ENCODE results near the gene EP400.
"Not testable (repeated sequence)": the region's sequence is repeated elsewhere in the genome, so short reads cannot be mapped to it uniquely, and the experiment has no call there.

EP400 gene

DNA sequence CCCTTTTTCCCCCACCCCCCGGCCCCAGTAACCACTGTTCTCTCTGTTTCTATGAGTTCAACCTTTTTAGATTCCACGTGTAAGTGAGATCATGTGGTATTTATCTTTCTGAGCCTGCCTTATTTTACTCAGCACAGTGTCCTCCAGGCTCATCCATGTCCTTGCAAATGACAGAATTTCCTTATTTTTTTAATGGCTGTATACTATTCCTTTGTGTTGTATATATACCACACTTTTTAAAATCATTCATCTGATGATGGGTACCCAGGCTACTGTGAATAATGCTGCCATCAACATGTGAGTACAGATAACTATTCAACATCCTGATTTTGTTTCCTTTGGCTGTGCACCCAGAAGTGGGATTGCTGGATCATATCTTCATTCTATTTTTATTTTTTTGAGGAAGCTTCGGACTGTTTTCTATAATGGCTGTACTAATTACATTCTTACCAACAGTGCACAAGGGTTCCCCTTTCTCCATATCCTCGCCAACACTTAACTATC, 139.7 kb downstream of the EP400 start:
- DNase-seq (ENCODE audit: low read depth in 2 of 2) = no peak

DNA sequence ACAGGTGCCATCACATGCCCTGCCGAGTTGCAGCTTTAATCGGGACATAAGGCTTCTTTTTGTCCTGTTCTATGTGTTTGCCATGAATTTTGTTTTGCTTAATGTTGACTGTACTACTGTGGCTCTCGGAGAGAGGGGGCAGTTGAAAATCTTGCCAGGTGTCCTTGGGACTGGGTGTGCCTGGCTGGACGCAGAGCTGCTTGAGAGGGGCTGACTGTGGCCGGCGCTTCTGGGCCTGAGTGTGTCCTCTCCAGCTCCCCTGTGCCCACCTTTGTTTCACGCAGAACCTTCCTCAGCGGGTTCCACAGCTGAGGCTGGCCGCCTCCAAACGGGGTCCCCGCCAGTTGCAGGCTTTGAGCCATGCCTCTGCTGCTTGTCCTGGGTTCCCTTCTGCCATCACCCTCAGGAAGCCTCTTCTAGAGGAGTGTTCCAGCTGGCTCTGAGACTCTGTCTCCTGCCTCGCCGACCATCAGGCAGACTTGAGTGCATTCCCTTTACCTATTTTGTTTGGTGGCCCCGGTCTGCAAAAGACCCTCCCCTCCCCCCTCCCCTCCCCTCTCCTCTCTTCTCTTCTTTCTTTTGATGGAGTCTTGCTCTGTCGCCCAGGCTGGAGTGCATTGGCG, 144.6 kb downstream of the EP400 start:
- no peak for DNase-seq (ENCODE audit: low read depth in 2 of 2)

DNA sequence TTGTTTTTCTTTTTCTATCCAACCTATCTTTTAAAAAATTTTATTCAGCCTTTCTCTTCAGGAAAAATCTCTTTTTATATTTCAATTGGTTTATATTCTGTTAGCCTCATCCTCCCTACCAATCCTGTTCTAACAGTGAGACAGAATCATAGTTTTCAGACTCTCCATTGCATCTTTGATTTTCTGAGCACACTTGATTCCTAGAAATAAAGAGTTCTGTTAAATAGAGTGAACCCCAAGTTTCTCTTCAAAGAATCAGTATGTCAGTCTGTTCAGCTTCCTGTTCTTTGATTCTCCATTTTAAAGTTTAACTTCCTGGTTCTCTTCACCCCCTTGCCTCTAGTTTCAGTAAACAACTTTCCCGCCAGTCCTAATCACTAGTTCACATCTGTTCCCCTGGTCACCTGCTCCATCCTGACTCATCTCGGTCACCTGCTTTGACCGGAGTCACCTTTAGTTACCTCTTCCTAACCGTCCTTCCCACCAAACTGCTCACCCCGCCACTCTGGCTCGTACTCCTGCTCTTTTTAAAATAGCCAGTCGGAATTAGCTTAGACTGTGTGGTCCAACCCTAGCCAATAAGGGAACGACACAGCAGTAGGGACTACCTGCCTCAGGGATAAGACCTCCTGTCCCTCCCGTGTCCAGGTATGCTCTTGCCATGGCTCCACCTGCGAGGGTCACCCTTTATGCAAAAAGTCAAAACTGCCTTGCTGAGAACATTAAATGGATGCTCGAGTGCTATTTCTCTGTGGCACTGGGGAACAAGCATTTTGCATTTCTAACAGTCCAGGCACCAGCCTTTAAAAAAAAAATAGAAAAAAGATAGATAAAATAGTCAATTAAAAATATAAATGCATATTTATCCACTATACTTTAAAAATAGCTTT, 146.0 kb downstream of the EP400 start:
- no peak for DNase-seq (ENCODE audit: low read depth in 2 of 2)

DNA sequence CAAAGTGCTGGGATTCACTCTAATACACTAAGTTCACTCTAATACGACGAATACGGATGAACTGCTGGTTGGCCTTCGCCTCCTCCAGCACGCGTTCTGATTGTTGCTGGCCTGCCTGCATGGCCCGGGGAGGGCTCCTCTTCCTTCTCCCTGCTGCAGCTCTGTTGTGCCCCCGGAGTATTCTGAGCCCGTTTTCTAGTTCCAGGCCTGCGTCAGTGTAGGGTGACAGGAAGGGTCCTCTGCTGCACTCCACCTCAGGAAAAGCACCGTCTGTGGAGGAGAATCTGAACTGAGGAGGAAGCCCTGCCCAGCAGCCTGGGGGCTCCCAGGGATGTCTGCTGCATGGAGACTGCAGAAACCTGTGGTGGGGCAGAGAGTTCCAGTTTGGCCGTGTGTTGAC, 150.0 kb downstream of the EP400 start:
- DNase-seq (ENCODE audit: low read depth in 2 of 2) = no peak

DNA sequence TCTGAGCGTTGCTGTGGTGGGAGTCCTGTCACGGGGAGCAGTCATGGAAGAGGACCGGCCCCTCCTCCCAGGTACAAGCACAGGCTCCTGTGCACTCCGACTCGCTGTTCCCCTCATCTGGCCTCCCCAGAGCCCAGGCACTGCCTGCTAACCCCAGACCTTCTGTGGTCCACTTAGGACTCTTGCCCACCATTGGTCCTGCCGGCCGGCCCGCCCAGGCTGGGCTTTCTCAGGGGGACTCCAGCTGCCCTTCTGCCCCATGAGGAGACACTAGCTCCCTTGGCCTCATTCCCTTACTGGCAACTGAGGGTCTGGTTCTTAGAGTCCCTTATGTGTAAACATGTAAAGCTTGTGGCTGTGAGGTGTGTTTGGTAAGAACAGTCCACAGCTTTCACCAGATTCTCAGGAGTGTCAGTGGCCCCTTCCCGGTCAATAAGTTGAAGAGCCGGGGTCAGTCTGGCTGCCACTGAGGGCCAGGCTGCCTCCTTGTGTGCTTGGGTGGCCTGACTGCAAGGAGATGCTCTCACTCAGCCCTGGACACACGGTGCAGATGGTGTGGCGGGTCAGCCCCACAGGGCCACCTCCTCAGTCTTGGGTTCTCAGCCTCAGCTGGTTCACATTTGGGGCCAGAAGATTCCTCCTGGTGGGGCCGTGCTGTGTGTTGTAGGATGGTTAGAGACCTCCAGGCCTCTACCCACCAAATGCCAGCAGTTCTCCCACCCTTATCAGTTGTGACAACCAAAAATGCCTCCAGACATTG, 150.7 kb downstream of the EP400 start:
- DNase-seq (ENCODE audit: low read depth in 2 of 2) = no peak

DNA sequence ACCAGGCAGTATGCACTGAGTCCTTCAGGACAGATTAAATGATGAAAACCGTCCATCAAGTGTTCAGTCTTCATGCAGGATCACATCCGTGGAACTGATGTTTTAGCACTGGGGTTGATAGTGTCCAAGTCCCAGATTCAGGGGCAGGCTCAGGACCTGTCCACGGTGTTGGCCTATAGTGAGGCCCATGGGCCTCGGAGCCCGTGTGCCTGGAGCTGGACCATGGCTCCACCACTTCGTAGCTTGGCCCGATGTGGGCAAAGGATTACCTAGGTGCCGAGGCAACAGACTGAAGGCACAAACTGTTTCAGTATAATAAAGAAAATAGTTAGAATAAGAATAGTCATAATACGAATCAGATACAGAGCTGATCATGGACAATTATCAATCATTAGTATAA, 152.6 kb downstream of the EP400 start:
- DNase-seq (ENCODE audit: low read depth in 2 of 2) = no peak

DNA sequence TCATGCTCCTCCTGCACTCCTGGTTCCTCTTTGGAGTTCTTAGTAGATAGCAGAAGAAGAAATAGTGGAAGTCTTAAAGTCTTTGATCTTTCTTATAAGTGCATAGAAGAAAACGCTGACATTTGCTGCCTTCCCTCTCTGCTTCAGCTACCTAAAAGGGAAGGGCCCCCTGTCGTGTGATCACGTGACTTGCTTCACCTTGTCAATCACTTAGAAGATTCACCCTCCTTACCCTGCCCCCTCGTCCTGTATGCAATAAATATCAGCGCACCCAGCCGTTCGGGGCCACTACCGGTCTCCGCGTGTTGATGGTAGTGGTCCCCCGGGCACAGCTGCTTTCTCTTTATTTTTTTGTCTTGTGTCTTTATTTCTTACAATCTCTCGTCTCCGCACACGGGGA, 153.3 kb downstream of the EP400 start:
- not testable (repeated sequence) for DNase-seq (ENCODE audit: low read depth in 2 of 2)

DNA sequence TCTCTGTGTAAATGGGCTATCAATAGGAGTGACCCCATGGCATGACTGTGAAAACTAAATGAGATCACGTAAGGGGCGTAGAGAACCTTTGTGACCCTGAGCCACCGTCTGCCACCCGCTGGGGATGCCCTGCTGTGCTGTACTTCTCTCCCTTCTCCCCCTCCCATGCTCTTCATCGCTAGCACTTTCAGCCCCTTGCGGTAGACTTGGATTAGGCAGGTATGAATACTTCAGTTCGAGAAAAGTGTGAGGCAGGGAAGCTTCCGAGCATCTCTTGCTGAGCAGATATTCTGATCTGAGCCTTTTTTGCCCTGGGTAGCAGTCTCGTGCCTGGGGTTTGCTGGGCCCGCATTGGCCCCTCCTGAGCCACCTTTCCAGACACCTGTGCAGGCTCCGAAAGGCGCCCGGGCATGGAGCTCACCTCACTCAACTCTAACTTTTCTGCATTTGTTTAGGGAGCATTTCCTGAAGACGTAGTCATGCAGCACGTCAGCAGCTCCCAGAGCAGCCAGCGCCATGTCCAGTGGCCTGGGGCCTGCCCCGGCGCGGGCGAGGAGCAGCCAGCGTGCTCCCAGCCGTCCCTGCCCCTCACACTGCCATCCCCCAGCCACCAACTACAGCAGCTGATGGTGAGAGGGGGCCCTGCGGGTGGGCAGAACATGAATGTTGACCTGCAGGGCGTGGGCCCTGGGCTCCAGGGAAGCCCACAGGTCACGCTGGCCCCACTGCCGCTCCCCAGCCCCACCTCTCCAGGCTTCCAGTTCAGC, 154.0 kb downstream of the EP400 start:
- no peak for DNase-seq (ENCODE audit: low read depth in 2 of 2)

DNA sequence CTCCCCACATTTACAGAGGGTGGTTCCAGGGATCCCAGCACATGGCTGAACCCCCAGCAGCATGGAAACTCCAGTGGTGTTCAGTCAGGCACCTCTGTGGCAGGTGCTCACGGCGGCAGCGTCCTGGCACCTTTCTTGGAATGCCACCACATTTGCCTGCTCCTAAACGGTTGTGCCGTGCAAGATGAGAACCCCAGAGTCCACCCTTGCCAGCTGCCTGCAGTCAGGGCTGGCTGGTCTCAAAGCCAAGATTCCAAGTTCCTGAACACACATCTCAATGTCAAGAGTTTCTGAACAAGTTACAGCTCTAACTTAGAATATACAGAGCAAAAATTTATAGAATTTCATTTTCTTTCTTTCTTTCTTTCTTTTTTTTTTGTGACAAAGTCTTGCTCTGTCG, 155.7 kb downstream of the EP400 start:
- no peak for DNase-seq (ENCODE audit: low read depth in 2 of 2)

DNA sequence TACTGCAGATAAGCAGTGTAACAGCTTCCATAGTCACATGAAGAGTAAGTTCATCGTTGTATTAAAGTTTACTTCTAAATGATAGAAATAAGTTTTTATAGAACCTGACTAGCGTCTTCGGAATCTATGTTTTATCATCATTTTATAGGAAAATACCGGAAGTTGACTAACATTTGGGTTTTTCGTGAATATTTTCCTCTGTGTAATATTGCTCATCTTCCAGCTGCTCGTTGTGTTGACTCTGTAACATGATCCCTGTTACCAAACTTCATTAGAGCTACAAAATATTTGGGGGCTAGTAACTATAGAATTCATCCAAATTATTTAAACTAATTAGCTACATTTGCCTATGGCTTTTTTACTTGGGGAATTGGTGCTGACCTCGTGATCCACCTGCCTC, 157.2 kb downstream of the EP400 start:
- no peak for DNase-seq (ENCODE audit: low read depth in 2 of 2)

DNA sequence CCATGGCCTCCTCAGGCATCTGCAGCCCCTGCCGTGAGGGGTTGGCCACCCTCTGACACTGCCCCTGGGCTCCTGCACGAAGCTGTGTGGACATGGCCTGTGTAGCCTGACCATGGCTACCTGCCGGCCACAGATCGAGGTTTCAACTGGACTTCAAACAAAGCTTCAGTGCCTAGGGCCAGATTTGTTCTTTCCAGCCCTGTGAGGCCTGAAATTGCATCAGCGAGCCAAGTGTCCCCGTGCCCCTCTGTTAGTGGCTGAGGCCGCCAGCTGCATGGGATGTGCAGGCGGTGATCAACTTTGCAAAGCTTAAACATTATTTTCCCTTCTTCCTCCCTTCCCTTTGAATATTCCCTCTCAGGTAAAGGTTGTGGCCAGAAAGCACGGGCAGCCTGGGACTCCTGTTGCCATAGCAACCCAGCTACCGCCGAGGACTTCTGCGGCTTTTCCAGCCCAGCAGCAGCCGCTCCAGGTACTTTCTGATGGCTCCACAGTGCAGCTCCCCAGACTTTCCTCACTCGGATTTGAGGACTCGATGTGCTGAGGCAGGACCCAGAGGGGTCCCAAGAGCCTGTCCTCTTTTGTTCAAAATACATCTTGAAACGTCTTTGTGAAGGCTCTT, 158.6 kb downstream of the EP400 start:
- no peak for DNase-seq (ENCODE audit: low read depth in 2 of 2)

DNA sequence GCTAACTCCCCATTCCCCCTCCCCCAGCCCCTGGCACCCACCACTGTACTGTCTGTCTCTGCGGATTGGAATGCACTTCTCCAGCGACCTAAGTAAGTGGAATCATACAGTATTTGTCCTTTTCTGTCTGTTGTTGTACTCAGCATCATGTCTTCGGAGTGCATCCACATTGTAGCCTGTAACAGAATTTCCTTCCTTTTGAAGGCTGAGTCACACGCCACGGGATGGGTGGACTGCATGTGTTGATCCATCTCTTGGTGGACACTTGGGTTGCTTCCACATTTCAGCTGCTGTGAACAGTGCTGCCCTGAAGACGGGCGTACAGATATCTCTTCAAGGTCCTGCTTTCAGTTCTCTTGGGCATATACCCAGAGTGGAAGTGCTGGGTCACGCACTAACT, 160.0 kb downstream of the EP400 start:
- no peak for DNase-seq (ENCODE audit: low read depth in 2 of 2)

DNA sequence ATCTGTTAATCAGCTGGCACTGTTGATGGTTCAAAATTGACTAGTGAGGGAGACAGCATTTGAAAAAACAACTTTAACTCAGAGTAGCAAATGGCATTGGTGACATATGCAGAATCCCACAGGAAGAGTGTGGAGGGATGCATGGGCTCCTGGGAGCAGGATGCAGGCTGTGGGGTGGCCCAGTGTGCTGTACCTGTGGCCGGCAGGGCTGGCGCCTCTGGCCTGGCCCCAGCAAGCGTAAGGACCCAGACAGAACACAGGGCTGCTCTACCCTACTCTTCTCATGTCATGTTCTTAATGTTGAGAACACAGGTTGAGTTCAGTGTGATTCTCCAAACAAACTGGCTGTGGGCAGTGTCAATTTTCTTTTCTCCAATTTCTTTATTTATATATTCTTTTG, 160.9 kb downstream of the EP400 start:
- no peak for DNase-seq (ENCODE audit: low read depth in 2 of 2)

DNA sequence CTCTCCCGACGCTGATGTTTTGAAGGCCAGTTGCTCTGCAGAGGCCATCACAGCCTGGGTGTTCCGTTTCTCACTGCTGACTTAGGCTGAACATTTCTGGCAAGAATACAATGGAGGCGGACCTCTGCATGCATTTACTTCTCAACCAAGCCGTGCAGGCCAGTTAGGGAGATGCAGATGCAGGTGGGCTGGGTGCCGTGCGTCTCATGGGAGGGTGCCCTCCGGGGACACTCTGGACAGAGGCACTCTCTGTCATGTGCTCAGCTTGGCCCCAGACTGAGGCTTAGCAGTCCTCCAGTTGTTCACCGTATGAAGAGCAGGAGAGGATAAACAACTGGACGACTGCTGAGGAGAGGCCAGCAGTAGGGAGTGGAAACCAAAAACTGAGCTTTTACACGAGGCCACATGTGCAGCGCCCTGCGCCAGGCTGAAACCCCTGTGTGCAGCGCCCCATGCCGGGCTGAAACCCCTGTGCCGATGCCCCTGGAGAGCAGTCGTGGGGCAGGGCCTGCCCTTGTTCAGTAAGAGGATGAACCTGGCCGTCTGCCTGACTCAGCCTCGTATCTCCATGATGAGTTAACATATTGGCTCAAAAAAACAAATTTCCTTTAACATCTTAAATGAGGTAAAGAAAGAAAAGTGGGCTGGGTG, 162.0 kb downstream of the EP400 start:
- no peak for DNase-seq (ENCODE audit: low read depth in 2 of 2)

DNA sequence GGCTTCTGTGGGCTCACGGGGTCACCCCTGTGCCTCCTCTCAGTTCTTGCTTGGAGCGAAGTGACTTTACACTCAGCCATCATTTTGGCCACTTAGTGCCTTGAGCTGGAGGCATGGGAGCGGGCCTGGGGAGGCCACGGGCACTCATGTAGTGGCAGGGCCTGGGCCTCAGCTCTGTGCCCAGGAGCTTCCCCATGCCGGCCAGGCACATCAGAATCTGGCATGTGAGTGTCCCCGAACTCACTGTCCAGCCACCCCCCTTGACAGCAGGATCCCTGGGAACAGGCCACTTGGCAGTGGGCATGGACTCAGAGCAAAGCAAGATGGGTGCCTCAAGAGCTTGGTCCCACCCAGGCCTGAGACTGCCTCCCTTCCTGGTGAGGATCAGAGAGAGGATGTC, 164.9 kb downstream of the EP400 start:
- DNase-seq (ENCODE audit: low read depth in 2 of 2) = no peak

DNA sequence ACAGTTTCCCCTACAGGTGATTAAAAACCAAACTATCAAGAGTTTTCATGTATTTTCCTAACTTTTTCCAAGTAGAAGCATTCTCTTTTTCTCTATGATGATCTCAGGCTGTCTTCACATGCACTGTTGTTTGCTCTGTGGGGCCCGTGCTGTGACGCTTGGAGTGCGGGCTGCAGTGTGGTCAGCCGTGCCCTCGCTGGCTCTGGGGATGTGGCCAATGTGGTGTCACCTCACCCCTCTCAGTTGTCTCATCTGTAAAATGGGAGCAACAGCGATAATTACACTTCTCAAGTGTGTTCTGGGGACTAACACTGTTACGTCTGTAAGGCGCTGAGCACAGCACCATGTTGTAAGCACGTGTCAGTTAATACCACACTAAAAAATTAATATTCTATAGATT, 165.8 kb downstream of the EP400 start:
- DNase-seq (ENCODE audit: low read depth in 2 of 2) = no peak

DNA sequence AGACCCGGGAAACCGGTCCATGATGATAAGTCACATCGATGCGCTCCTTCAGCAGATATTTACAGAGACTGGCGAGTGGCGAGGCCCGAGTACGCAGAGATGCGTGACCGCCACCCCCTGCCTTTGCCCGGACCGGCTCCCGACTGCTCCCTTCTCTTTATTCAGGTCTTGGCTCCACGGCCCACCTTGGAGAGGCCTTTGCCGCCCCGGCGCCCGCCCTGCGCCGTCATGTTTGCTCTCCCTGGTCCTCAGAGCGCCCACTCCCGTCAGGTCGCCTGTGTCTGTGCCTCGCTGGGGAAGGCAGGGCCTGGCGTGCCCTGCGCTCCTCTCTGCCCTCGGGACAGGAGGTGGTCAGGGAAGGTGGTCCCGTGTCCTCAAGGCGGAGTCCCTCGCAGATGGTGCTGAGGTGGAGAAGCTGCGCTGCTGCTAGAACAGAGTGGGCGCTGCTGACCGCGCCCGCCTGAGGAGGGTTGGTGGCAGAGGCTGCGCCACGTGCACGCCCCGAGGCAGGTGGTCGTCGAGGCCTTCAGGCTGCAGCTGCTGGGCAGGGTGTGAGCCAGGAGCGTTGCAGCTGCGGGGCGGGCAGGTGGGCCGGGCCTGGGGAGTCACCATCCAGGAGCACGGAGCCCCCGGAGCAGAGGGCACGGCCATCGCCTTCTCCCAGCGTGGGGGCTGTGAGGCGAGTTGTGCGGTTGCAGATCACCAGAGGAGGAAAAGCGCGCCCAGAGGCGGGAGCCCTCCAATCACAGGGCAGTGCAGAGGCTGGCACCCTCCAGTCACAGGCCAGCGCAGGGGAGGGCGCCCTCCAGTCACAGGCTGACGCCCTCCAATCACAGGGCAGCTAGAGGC, 167.2 kb downstream of the EP400 start:
- no peak for DNase-seq (ENCODE audit: low read depth in 2 of 2)

DNA sequence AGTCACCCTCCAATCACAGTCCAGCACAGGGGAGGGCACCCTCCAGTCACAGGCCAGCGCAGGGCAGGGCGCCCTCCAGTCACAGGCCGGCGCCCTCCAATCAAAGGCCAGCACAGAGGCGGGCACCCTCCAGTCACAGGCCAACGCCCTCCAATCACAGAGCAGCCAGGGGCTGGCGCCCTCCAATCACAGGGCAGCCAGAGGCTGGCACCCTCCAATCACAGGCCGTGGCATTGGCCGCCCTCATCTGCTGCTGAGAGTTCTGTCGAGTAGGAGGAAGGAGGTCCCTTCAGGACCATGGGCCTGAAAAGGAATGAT, 167.8 kb downstream of the EP400 start:
- DNase-seq (ENCODE audit: low read depth in 2 of 2) = no peak

DNA sequence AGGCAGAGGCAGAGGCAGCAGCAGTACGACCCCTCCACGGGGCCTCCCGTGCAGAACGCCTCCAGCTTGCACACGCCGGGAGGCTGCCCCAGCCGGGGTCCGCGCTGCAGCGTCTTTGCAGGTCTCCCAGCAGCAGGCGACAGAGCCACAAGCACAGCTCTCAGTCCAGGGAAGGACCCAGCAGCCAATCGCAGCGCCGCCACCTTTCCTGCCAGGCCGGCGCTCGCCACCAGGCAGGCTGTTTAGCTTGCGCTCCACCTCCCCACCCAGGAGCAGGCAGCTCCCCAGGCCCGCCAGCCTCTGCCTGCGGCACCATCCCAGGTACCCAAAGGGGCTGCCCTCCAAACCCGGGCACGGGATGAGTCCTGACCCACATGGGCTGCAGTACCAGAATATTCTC, 169.1 kb downstream of the EP400 start:
- no peak for DNase-seq (ENCODE audit: low read depth in 2 of 2)

DNA sequence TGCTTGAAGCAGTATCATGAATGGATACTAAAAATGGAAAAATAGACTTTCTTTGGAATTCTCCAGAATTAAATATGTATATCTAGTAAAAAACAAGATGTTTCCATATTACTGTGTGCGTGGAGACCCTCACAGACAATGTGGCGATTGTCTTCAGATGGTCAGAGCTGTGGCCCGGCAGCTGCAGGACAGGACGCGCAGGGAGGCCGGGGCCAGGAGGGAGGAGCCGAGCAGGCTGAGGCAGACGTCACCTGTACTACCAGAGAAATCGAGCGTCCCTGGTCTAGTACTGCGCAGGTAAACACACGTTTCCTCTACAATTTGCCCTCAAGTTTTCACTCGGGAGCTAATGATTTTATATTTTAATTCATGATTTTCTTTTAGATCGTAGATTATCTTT, 171.5 kb downstream of the EP400 start:
- no peak for DNase-seq (ENCODE audit: low read depth in 2 of 2)

Measured in fibroblast of skin of left quadriceps (primary cell).